ENCODE data around the gene ABHD15.
"Not testable (repeated sequence)": the region's sequence is repeated elsewhere in the genome, so short reads cannot be mapped to it uniquely, and the experiment has no call there.

The ABHD15 gene

GRCh38 chr17:29567554-29568330 lies 905 bp upstream of the ABHD15 start:
- peak; percentile 77 for DNase-seq

GRCh38 chr17:29567304-29567553 lies 392 bp upstream of the ABHD15 start:
- DNase-seq, result no peak

DNA sequence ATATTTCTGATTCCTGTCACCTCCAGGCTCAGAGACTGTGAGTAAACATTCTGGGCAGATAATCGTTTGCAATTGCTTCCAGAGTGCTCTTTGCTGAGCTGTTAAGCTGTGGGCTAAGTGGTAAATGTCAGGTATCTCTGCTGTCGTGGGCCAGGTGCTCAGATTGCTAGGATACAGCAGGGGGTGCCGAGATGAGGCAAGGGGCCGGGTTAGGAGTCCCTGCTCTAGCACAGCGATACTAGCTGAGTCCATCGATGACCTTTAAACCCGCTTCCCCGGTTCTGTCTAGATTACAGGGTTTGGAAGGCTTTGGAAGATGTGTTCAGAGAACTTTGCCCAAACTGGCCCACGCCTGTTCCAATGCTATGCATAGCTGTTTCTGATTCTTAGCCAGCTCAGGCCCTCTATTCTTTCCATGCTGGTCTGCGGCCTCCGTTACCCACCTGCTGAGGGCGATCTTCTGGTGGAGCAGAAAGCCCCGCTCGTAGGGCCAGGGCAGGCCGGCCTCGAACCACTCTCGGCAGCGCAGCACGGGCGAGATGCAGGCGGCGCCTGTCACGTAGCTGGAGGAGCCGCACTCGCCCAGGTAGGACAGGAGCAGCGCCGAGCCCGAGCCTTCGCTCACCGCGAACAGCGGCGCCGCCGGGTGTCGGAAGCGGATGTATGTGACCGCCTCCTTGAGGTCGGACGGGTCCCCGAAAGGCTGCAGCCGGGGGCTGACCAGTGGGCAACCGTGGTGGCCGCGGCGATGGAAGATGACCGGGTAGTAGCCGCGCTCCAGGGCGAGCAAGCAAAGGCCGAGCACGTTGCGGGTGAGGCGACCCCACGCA lies 979 bp downstream of the ABHD15 start:
- peak; percentile 57 for DNase-seq

DNA sequence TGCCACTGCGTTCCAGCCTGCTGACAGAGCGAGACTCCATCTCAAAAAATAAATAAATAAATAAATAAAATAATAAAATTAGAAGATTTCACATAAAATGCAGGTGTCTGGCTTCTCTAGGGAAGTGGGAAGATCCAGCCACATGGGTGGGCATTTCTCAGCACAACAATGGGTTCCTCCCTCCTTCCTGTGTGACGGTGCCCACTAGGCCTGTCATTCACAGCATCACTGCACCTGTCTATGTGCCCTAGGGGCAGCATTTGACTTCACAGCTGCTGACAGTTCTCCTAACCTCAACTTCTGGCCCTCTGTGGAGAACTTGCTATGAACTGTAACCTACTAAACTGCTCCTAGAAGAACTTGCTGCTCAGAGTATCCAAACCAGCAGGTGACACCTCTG lies 3.0 kb downstream of the ABHD15 start:
- no peak for DNase-seq

- no peak for DNase-seq
Measured at GRCh38 chr17:29562615-29563014, 4.2 kb downstream of the ABHD15 start.

GRCh38 chr17:29561554-29562517 lies 5.0 kb downstream of the ABHD15 start:
- no peak for DNase-seq

DNA sequence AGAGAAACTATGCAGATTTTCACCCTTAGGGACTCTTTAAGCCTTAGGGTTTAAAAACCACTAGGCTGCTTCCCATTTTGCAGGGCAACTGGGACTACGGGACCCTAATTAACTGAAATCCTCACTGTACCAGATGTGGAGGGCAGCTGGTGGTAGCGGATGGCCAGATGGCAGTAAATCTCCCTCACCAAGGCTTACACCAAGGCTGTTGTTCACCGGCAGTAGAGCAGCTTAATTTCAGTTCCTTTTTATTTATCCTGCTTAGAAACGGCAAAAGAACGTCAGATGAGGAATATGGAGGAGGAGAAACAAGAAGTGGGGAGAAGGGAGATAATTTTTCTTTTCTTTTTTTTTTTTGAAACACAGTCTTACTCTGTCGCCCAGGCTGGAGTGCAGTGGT lies 6.5 kb downstream of the ABHD15 start:
- no peak for DNase-seq

- no peak for DNase-seq
Measured at GRCh38 chr17:29559640-29560039, 7.2 kb downstream of the ABHD15 start.

- DNase-seq, result not testable (repeated sequence)
Measured at GRCh38 chr17:29558139-29558538, 8.7 kb downstream of the ABHD15 start.

DNA sequence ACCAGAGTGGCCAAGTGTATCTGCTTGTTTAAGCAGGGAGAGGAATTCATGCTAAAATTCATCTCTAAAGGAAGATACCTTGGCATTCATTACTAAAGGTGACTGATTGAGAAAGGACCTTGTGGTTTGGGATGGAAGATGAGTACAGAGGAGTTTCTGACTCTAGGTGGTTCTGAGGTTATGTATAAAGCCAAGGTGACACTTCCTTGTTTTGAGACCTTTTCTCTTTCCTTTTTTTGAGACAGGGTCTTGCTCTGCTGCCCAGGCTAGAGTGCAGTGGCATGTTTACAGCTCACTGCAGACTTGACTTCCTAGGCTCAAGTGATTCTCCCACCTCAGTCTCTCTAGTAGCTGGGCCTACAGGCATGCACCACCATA lies 9.1 kb downstream of the ABHD15 start:
- no peak for DNase-seq

DNA sequence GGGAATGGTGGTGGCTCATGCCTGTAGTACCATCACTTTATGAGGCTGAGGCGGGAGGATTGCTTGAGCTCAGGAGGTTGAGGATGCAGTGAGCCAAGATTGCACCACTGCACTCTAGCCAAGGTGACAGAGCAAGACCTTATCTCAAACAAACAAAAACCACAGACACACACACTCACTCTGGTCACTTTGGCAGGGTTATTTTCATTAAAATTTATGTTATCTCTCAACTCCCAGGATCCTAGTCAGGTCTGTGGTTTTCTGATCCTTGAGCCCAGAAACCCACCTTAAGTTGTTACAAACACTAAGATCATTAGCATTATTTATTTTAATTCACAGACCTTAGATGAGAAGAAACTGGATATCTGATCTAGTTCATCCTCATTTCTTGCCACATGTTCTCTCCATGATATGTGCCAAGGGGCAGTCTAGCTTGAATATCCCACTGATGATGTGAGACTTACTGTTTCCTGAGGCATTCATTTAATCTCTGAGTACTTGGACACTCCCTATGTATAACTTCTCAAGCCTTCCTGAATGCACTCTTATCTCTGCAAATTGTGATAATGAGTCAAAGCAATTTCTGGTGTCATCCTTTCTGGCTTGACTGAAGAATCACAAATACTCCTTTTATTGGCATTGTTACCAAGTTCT lies 9.6 kb downstream of the ABHD15 start:
- DNase-seq, result no peak

DNA sequence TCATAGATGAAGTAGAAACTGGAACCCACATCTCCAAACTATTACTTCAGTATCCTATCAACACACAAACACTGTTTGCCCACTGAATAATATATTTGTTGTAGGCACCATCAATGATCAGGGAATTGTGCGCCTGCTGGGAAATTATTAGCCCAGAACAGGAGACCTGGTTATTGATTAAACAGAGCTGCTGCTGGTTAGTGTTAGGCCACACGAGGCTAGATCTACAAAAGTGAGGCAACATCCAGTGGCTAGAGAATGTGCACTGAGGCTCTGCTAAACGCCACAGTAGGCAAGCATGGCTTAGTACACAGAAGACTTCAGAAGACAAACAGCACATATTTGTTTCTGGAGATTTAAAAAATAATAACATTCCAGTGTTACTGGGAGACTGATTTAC lies 11.0 kb downstream of the ABHD15 start:
- no peak for DNase-seq

GRCh38 chr17:29549177-29549923 lies 17.5 kb downstream of the ABHD15 start:
- peak; percentile 5 for DNase-seq

- DNase-seq, result no peak
Measured at GRCh38 chr17:29546830-29547229, 20.0 kb downstream of the ABHD15 start.

DNA sequence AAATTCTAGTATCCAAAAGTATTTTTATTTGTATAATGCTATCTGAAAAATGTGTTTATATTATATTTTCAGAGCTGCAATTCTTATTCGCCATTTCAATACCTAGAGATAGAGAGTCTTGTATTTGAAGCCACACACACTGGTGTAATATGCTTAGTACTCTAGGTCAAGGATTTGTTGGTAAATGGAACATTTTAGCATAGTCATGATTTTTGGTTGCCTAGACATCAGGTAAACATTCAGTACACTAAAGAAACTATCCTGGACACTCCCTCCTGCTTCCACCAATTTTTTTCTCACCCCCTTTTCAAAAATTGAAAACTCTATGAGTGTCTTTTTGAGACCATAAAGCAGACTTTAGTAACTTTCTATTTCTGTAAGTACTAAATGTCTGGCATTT lies 20.8 kb downstream of the ABHD15 start:
- no peak for DNase-seq

- DNase-seq, result no peak
Measured at GRCh38 chr17:29544066-29544465, 22.8 kb downstream of the ABHD15 start.

DNA sequence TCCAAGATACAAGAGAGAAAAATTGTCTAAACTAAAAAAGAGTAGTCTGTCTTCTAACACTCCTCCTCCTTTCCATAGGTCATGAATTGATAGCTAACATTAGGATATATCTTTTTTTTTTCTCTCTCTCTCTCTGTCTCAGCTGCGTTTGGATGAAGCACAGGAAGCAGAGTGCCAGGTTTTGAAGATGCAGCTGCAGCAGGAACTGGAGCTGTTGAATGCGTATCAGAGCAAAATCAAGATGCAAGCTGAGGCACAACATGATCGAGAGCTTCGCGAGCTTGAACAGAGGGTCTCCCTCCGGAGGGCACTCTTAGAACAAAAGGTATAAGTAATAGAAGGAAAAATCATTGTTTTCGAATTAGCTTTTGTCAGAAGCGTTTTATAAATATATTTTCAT lies 32.9 kb downstream of the ABHD15 start:
- DNase-seq, result no peak

DNA sequence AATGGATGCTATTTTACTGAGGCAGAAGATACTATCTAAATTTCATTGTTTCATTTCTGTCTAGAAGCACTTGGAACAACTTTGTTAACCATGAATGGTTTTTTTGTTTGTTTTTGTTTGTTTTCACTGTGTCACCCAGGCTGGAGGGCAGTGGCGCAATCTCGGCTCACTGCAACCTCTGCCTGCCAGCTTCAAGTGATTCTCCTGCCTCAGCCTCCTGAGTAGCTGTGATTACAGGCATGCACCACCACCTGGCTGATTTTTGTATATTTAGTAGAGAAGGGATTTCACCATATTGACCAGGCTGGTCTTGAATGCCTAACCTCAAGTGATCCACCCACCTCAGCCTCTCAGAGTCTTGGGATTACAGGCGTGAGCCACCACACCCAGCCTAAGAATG lies 40.5 kb downstream of the ABHD15 start:
- no peak for DNase-seq

DNA sequence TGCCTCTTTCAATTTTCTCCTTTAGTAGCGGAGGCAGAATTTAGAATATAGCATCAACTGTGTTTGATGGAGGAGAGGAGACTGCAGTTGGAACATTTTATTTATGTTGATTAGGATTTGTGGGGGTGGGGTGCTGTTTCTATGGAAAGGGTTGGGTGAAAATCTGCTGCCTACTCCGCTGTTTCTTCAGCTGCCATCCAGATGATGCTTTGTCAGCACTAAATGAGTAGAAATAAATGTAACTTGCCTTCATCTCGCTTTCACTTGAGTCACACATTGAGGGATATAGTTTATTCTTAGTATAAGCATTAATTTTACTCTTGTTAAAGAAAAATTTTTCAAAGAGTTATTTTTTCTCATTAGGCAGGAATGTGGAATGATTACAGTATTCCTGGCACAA lies 42.1 kb downstream of the ABHD15 start:
- DNase-seq, result no peak

GRCh38 chr17:29518359-29518758 lies 48.5 kb downstream of the ABHD15 start:
- no peak for DNase-seq

- no peak for DNase-seq
Measured at GRCh38 chr17:29514792-29515191, 52.0 kb downstream of the ABHD15 start.

- DNase-seq, result no peak
Measured at GRCh38 chr17:29510953-29511352, 55.9 kb downstream of the ABHD15 start.
